ENCODE results near the gene DNAAF9.
"Not testable (repeated sequence)": the region's sequence is repeated elsewhere in the genome, so short reads cannot be mapped to it uniquely, and the experiment has no call there.

The DNAAF9 gene

DNA sequence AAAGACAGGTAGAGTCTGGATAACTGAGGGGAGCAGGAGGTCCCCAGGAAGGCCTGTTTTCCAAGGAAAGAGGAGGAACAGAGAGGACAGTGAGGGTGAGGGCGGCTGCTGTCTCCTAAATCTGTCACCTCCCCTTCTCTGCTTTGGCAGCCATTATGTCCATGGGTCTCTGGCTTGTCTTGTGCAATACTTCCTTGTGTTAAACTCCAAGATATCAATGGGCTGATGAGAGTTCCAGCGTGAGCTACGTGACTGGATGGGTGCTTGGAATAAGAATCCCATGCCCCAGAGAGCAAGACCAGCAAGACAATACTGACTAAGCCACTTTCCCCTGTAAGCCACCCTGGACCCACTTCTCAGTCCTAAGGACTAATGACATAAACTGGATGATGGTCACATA, 26.3 kb upstream of the DNAAF9 start:
- Histone ChIP-seq H3K36me3 (ENCODE audit: control insufficient read depth, insufficient read depth, low read length) (no peaks in the 10 kb centered on the region), H3K9ac (no peak overlapping the region), H3K27me3 (ENCODE audit: control insufficient read depth, insufficient read depth, low read length) (no peaks in the 10 kb centered on the region)

DNA sequence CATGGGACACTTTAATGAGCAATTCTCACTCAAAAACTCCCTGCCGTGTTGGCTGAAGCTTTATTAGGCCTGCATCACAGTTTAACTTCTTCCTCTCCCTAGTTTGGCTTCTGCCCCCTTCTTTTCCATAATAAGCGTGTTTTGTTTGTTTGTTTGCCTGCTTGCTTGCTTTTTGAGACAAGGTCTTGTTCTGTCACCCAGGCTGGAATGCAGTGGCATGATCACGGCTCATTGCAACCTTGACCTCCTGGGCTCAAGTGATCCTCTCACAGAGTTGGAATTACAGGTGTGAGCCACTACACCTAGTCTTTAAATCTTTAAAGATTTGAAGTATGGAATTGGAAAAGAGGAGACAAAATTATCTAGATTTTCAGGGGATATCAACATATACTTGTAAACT, 25.4 kb upstream of the DNAAF9 start:
- no peak overlapping the region for H3K4me2 ChIP-seq (ENCODE audit: low read length)
- H3K27me3 ChIP-seq (ENCODE audit: control insufficient read depth, insufficient read depth, low read length), result no peaks in the 10 kb centered on the region
- no peak overlapping the region for H3K4me3 ChIP-seq (ENCODE audit: low read depth, low read length)
- no peaks in the 10 kb centered on the region for H3K9me3 ChIP-seq (ENCODE audit: control insufficient read depth, low read length)
- no peaks in the 10 kb centered on the region for H3K36me3 ChIP-seq (ENCODE audit: control insufficient read depth, insufficient read depth, low read length)
- no peak overlapping the region for H3K9ac ChIP-seq
- TF ChIP-seq, protein P1, sequence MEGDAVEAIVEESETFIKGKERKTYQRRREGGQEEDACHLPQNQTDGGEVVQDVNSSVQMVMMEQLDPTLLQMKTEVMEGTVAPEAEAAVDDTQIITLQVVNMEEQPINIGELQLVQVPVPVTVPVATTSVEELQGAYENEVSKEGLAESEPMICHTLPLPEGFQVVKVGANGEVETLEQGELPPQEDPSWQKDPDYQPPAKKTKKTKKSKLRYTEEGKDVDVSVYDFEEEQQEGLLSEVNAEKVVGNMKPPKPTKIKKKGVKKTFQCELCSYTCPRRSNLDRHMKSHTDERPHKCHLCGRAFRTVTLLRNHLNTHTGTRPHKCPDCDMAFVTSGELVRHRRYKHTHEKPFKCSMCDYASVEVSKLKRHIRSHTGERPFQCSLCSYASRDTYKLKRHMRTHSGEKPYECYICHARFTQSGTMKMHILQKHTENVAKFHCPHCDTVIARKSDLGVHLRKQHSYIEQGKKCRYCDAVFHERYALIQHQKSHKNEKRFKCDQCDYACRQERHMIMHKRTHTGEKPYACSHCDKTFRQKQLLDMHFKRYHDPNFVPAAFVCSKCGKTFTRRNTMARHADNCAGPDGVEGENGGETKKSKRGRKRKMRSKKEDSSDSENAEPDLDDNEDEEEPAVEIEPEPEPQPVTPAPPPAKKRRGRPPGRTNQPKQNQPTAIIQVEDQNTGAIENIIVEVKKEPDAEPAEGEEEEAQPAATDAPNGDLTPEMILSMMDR (IDR thresholded peaks at IDR 0.05), result no peak
- H2AFZ ChIP-seq, result peak overlapping the region; percentile 44
- H3K4me1 ChIP-seq, result peaks cover 4% of the 10 kb centered on the region
- H3K27ac ChIP-seq, result no peak overlapping the region
- H3K79me2 ChIP-seq, result no peaks in the 10 kb centered on the region

More for the DNA sequence above, 26.3 kb upstream of the DNAAF9 start:
- Histone ChIP-seq H3K4me3 (ENCODE audit: low read depth, low read length) (no peak overlapping the region), H3K79me2 (no peaks in the 10 kb centered on the region), H3K4me1 (peaks cover 4% of the 10 kb centered on the region), H2AFZ (no peak overlapping the region), H3K9me3 (ENCODE audit: control insufficient read depth, low read length) (no peaks in the 10 kb centered on the region), H3K4me2 (ENCODE audit: low read length) (no peak overlapping the region), H3K27ac (no peak overlapping the region)
- TF ChIP-seq, protein P1 (IDR thresholded peaks at IDR 0.05), result no peak

DNA sequence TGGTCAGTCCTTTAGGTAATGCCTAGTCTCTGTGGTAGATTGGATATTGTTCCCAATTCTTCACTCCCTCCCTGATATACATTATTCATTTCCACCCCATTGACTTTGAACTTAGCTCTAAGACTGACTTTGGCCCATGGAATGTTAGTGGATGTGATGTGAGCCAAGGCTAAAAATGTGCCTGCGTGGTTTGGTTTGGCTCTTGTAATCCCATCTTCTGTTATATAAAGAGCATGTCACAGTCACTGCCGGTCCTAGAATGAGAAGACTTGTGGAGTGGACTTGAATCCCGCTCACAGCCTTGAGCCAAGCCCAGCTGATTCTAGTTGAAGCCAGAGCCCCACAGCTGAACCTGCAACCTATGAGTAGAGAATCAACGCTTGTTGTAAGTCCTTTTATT, 23.6 kb upstream of the DNAAF9 start:
- Histone ChIP-seq H3K9me3 (ENCODE audit: control insufficient read depth, low read length) (no peaks in the 10 kb centered on the region), H3K27ac (no peak overlapping the region), H3K4me1 (peaks cover 4% of the 10 kb centered on the region), H3K36me3 (ENCODE audit: control insufficient read depth, insufficient read depth, low read length) (no peaks in the 10 kb centered on the region), H3K9ac (no peak overlapping the region), H3K4me2 (ENCODE audit: low read length) (no peak overlapping the region), H3K79me2 (no peaks in the 10 kb centered on the region), H3K27me3 (ENCODE audit: control insufficient read depth, insufficient read depth, low read length) (no peaks in the 10 kb centered on the region), H3K4me3 (ENCODE audit: low read depth, low read length) (no peak overlapping the region), H2AFZ (no peak overlapping the region)
- TF ChIP-seq, protein P1 (IDR thresholded peaks at IDR 0.05), result no peak

DNA sequence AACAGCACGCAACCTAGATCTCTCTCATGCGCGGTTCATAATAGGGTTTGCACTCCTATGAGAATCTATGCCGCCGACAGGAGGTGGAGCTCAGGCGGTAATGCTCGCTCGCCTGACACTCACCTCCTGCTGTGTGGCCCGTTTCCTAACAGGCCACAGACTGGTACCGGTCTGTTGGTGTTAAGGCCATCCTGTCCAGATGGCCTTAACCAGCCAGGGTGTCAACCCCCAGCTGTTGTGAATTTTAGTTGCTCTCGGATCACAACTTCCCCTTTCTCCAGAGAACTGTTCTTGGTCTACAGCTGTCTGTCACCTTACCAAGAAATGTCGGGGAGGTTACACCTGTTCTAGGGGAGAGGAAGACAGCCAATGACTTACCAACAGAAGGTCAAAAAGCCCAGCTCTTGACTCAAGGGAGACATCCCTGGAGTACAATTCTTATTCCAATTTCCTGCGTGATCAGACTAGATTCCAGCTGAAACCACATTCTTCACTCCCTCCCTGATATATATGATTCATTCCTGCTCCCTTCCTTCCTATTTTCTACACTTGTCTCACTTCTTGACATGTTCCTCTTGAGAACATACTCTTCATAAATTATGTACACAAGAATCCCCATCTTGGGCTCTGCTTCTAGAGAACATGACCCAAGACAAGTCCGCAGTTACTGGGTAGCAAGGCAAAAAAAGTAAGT, 23.1 kb upstream of the DNAAF9 start:
- H2AFZ ChIP-seq, result no peak overlapping the region
- no peak overlapping the region for H3K27ac ChIP-seq
- H3K9me3 ChIP-seq (ENCODE audit: control insufficient read depth, low read length), result no peaks in the 10 kb centered on the region
- H3K4me2 ChIP-seq (ENCODE audit: low read length), result no peak overlapping the region
- TF ChIP-seq, protein P1 (IDR thresholded peaks at IDR 0.05), result no peak
- no peak overlapping the region for H3K4me3 ChIP-seq (ENCODE audit: low read depth, low read length)
- H3K27me3 ChIP-seq (ENCODE audit: control insufficient read depth, insufficient read depth, low read length), result no peaks in the 10 kb centered on the region
- H3K36me3 ChIP-seq (ENCODE audit: control insufficient read depth, insufficient read depth, low read length), result no peaks in the 10 kb centered on the region
- H3K9ac ChIP-seq, result no peak overlapping the region
- no peaks in the 10 kb centered on the region for H3K79me2 ChIP-seq
- peaks cover 4% of the 10 kb centered on the region for H3K4me1 ChIP-seq

DNA sequence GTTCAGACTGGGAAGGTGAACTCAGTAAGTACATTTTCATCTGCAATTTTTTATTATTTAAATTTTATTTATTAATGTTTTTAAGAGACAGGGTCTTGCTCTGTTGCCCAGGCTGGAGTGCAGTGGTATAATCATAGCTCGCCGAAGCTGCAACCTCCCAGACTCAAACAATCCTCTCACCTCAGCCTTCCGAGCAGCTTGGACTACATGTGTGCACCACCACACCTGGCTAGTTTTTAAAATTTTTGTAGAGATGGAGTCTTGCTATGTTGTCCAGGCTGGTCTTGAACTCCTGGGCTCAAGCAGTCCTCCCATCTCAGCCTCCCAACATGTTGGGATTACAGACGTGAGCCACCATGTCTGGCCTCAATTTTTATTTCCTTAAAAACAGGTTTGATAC, 19.3 kb upstream of the DNAAF9 start:
- not testable (repeated sequence) for H3K4me1 ChIP-seq; H3K9me3 ChIP-seq (ENCODE audit: control insufficient read depth, low read length); H3K4me3 ChIP-seq (ENCODE audit: low read depth, low read length); H3K9ac ChIP-seq; H3K36me3 ChIP-seq (ENCODE audit: control insufficient read depth, insufficient read depth, low read length); H3K27ac ChIP-seq; H2AFZ ChIP-seq; H3K4me2 ChIP-seq (ENCODE audit: low read length); H3K79me2 ChIP-seq; H3K27me3 ChIP-seq (ENCODE audit: control insufficient read depth, insufficient read depth, low read length)
